Measurements from ENCODE around the gene SERPINC1.

DNA sequence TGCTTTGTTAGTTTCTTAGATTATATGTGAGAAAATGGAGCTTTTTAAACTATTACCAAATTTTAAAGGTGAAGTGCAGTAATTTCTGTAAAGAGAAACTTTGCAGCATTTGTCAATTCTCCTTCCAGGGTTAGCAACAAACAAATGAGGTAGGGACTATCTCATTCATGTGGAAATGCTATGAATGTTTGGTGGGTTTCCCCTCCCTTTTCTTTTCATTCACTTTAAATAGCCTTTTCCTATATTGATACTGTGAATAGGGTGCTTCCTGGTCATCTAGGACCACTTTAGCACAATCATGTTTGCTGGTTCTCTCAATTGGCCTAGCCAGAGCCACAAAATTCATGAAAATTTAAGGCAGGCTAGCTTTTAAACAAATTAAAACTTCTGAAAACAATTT lies 28.4 kb downstream of the SERPINC1 start:
- TF ChIP-seq, protein P1, sequence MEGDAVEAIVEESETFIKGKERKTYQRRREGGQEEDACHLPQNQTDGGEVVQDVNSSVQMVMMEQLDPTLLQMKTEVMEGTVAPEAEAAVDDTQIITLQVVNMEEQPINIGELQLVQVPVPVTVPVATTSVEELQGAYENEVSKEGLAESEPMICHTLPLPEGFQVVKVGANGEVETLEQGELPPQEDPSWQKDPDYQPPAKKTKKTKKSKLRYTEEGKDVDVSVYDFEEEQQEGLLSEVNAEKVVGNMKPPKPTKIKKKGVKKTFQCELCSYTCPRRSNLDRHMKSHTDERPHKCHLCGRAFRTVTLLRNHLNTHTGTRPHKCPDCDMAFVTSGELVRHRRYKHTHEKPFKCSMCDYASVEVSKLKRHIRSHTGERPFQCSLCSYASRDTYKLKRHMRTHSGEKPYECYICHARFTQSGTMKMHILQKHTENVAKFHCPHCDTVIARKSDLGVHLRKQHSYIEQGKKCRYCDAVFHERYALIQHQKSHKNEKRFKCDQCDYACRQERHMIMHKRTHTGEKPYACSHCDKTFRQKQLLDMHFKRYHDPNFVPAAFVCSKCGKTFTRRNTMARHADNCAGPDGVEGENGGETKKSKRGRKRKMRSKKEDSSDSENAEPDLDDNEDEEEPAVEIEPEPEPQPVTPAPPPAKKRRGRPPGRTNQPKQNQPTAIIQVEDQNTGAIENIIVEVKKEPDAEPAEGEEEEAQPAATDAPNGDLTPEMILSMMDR (IDR thresholded peaks at IDR 0.05) = no peak
- no peak for TF ChIP-seq POLR2A (IDR thresholded peaks at IDR 0.05)
